GM12864 (cell line): ENCODE data around the gene POLR2H.

Experiments
- DNase-seq: peaks from one replicate; pipeline ENCODE4 v3.0.0-alpha.2; 2011; ENCODE audit warnings: low read depth
- H3K4me3 ChIP-seq: 2 replicates; pipeline ENCODE4 v1.5.1; 2011; ENCODE audit warnings: mild to moderate bottlenecking, low read depth, low read length, control low read depth
- TF ChIP-seq, protein P1 (sequence below): IDR thresholded peaks from 2 replicates; pipeline ENCODE4 v1.5.1; 2011; ENCODE audit warnings: low read depth, mild to moderate bottlenecking, moderate library complexity, low read length, control low read depth, inconsistent platforms; ENCODE audit errors: missing control alignments

POLR2H gene

DNA sequence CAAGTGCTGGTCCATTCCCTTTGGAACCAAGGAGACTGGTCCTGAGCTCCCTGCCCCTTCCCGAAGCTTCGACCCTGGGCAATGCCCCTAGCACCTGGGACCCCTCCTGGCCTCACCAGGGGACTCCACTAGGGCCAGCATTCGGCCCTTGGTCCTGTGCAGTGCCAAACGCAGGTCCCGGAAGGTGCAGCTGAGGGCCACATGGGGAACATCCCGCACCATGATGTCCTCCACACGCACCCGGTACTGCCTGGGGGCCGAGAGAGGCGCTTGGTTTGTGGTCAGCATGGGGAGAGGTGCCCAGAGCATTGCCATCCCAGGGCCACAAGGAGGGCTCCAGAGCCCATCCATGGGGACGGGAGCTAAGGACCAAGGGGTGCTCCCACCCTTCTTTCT, 8.0 kb upstream of the POLR2H start:
- no peak overlapping the region for H3K4me3 ChIP-seq
- TF ChIP-seq, protein P1, sequence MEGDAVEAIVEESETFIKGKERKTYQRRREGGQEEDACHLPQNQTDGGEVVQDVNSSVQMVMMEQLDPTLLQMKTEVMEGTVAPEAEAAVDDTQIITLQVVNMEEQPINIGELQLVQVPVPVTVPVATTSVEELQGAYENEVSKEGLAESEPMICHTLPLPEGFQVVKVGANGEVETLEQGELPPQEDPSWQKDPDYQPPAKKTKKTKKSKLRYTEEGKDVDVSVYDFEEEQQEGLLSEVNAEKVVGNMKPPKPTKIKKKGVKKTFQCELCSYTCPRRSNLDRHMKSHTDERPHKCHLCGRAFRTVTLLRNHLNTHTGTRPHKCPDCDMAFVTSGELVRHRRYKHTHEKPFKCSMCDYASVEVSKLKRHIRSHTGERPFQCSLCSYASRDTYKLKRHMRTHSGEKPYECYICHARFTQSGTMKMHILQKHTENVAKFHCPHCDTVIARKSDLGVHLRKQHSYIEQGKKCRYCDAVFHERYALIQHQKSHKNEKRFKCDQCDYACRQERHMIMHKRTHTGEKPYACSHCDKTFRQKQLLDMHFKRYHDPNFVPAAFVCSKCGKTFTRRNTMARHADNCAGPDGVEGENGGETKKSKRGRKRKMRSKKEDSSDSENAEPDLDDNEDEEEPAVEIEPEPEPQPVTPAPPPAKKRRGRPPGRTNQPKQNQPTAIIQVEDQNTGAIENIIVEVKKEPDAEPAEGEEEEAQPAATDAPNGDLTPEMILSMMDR: no peak
- no peak for DNase-seq

DNA sequence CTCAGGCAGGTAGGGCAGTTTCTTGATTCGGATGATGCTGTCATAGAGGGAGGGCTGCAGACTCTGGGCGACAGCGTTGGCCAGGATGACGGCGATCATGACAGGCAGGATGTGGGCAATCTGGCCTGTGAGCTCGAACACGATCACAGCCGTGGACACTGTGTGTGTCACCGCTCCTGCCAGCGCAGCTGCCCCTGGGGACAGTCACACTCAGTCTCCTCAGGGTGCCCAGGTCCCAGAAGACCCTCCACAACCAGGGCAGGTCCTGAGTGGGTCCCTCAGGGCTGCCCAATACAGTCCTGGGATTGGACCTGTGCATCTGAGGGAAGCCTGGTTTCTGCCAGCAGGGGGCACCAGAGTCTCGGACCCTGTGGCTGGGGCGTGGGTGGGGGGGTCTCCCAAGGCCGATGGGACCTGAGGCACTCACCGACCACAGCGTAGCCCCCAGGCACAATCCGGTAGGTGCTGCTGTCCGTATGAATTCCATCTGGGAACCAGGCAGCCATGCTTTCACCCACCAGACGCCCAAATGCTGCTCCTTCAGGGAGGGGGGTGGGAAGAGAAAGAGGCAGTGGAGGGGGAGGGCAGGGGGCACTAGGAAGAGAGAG, 7.3 kb upstream of the POLR2H start:
- TF ChIP-seq, protein P1: peak; percentile 82
- no peak overlapping the region for H3K4me3 ChIP-seq
- no peak for DNase-seq

DNA sequence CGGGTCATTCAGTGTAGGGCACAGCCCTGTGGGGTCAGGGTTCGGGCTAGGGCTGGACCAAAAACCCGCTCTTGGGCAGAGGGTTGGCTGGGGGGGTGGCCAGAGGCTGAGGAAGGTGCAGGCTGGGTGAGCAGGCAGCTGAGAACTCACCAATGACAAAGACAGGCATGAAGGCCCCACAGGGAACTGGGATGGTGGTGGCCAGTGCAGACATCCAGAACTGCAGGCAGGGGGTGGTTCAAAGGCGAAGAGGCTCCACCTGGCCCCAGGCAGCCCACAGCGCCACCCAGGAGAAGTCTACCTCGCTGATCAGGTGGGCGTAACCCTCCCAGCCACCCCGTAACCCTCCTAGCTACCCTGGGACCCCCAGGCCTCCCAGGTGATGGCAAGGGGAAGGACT, 6.8 kb upstream of the POLR2H start:
- H3K4me3 ChIP-seq: no peak overlapping the region
- TF ChIP-seq, protein P1: no peak
- no peak for DNase-seq

DNA sequence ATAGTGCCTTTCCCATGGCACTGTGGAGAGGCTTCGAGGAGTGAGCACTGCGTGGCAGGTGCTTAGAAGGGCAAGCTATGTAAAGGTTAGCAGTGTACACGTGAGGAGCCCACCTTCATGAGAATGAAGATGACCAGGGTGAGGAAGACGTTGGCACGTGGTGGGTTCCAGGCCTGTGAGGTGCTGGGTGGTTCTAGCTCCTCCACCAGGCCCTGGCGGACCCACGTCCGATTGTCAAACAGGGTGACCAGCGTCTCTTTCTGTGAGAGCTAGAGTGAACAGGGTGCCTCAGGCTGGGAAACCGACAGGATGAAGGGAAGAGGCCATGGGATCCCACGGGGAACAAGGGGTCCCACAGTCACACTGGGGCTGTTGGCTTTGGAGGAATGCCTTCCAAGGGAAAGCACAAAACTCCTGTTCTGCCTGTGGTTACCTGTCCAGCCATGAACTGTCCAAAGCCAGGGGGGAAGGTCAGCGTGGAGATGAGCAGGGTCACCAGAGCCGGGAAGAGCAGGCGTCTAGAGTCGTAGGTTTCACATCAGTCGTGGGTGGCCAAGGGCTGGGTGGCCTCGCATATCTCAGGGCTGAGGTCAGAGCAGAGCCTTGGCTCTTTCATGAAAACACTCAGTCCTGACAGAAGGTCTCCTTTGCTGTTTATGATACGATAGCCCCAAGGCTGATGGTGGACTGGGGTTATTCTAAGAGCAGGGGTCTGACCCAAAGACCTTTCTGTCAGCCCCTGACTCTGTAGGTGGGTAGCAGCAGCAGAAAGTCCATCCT, 6.1 kb upstream of the POLR2H start:
- no peak overlapping the region for H3K4me3 ChIP-seq
- TF ChIP-seq, protein P1: no peak
- no peak for DNase-seq

DNA sequence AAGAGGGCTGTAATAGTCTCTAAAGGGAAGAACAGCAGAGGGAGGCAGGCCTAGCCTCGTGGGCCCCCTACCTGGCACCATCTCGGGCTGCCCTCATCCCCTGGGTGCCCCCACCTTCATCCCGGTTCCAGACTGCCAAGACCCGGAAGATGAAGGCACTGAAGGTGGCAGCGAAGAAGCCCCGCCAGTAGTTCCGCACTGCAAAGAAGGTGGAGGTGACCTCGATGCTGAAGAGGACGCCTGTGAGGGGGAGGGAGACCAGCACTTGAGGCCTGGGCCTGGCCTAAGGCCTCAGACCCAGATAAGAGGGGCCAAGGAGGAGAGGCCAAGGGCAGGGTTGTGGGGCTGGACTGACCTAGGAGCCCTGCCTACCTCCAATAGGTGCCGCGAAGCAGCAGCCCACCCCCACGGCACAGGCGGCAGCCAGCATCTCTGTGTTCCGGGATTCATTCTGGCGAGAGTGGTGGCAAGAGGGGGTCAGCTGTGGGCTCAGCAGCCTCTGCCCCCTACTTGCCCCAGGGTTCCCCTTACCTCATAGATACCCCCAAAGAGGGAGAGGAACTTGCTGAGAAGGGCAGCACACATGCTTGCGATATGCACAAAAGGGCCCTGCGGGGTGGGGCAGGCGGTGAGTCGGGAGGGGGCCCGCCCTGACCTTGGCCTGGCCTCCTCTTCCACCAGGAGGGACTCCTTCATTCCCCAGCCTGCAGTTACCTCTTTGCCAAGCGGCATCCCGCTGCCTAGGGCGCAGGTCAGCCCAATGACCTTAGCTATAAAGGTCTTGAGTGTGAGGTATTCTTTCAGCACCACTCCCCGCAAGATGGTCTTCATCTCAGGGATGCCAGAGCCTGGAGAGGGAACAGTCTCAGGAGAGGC, 4.0 kb upstream of the POLR2H start:
- DNase-seq: no peak
- H3K4me3 ChIP-seq: no peak overlapping the region
- TF ChIP-seq, protein P1: no peak

DNA sequence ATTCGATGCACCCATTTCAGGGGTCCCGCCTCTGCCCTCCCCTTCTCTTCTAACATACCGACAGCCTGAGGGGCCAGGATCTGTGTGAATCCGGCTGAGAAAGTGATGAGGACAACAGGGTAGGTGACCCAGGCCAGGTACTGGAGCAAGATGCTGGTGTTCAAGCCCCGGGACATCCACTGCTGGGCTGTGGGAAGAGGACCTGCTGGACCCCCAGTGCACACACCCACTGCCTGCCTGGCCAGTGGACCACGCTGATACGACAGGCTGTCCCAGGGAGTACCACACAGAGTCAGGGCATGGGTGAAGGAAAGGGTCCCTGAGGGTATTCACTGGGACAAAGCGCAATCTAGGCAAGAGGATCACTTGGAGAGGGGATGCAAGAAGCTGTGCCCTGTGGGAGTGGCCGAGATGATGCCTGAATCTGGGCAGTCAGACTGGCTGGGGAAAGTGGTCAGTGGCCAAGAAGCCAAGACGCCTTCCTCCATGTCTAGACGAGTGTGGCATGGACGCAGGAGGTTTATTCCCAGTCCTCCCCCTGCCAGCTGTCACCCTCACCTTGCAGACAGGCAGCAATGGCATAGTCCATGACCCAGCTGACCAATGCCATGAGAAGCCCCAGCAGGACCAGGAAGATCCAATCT, 3.3 kb upstream of the POLR2H start:
- no peak overlapping the region for H3K4me3 ChIP-seq
- TF ChIP-seq, protein P1: no peak
- no peak for DNase-seq
